HG03175 (cell line): ENCODE results near the gene SF1.
A peak's percentile ranks its signal among the peaks of the same experiment; 100 is the strongest.

Experiments
- ATAC-seq: cut with Tn5 transposase; IDR thresholded peaks from one replicate; pipeline ENCODE4 v1.9.1; 2021; ENCODE audit warnings: mild to moderate bottlenecking, moderate library complexity; ENCODE audit not compliant: unreplicated experiment

The SF1 gene

GRCh38 chr11:64786308-64786707 lies 8.0 kb upstream of the SF1 start:
- ATAC-seq: no peak

GRCh38 chr11:64784813-64785581 lies 6.7 kb upstream of the SF1 start:
- ATAC-seq: no peak

DNA sequence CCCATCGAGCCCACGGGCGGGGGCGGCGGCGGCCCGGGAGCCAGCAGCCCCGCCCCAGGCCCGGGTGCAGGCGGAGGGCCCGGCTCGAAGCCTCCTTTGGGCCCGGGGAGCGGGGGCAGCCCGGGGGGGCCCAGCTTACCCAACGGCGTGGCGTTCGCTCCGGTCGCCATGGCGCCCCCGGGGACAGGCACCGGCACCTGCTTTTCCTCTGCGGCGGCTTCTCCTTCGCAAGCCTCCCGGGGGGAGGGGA lies 194 bp downstream of the SF1 start:
- peak; percentile 11 for ATAC-seq

GRCh38 chr11:64777449-64778222 lies 706 bp downstream of the SF1 start:
- no peak for ATAC-seq

DNA sequence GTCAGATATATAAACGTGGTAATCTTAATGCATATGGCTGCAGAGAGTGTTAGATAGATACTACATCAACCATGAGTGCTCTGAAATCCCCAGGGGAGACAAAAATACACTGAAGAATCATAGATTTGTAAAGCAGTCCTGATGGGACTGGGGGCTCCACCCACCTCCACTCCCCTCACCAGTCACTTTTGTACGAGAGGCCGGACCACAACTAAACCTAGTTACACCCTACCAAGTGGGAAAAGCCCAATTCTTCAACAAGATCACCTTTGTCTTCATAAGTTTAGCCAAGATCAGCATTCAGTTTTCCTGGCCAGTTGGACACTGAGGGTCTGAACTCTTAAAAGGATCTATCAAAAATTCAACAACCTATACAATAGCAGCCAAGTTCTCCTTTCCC lies 1.5 kb downstream of the SF1 start:
- ATAC-seq: no peak

GRCh38 chr11:64776425-64776824 lies 1.9 kb downstream of the SF1 start:
- ATAC-seq: no peak

- no peak for ATAC-seq
Observed at GRCh38 chr11:64774144-64774543, 4.2 kb downstream of the SF1 start.

DNA sequence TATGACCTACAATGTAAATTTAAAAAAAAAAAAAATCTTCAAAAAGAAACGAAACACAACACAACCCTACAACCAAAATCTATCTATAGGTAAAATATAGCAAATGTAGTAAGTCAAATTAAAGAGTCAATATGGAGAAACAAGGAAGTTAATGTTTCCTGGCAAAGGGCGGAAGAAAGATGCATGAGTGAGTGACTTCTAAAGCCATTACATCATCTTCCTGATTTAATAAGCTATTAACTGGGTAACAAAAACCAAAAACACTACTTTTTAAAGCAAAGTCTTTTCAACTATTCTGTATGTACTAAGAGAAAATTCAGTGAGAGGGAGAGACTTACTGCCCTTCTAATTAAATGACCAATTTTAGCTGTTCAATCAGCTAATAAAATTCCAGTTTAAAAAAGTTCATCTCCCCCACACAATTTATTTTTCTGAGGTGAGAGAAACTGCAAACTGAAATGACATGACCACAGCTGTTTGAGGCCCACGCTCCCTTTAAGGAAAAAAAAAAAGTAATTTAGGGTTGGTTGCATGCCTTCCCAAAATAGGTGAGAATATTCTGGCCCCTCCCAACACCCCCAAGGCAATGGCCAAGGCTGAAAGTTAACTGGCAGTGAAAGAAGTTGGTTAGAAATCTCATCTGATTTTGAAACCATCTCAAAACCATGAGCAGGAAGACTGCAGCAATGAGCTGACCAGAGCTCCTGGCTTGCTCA lies 5.9 kb downstream of the SF1 start:
- no peak for ATAC-seq

GRCh38 chr11:64771861-64772260 lies 6.5 kb downstream of the SF1 start:
- peak; percentile 48 for ATAC-seq

DNA sequence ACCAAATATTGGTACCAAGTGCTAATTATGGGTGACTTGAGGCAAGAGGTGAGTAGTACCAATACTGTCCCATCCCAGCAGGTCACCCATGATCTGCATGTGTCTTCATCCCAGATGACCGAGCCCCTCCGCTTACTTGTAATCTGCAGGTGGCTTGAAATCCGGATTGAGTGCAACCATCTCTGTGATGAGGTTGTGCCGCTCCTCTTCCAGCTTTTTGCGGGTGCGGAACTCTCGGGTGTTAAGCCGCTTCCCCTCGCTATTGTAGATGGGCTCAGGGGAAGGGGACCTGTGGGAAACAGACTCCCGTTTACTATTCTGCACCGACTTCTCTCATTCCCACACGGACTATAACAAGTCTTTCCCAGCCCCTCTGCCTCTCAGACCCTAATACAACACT lies 8.2 kb downstream of the SF1 start:
- ATAC-seq: no peak

DNA sequence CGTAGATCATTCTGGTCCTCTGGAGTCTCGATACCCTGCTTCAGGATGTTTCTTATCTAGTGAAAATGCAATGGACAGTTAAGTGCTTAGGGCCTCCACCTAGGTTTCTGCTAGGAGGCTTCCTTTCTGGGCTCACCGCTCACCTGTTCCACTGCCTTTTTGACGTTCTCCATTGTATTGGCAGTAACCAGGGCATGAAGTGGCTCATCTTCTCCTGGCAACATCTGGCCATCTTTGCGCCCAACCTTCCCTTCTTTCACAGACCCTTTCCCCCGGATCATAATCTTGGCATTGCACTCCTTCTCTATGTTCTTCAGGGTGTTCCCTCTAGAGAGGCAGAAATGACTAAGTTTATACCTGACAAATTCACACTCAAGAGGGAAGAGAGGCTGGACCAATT lies 9.1 kb downstream of the SF1 start:
- ATAC-seq: no peak

DNA sequence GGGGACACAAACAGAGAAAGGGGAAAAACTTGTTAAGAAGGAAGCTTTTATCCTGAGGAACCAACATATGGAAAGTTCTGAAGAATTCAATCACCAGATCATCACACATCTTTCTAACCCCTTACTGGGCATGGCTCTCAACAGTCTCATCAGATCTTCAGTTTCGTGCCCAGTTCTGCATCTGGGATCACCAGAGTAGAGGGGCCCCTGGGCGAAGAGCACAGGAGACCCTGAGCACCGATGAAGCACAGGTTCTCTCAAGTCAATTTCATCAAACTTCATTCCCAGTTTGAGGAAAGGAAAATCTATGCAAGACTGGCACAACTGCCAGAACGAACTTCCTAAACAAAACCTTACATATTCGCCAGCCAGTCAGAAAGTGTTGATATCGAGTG lies 10.0 kb downstream of the SF1 start:
- no peak for ATAC-seq

- ATAC-seq: no peak
Observed at GRCh38 chr11:64767344-64768299, 10.7 kb downstream of the SF1 start.

DNA sequence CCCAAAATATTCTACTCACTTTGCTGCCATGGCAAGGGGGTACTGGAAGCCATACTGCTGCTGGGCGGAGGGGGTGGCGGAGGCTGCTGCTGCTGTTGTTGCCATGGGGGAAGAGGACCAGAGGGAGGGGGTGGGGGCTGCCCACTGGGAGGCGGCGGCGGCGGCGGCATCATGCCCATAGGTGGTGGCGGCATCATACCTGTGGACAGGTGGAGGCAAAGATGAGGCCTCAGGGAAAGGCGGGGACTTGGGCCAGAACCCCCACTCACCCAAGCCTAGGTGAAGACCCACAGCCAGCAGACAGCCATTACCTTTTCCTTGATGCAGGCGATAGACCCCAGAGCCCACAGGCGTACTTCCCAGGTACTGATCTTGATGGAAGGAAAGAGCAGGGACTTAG lies 11.5 kb downstream of the SF1 start:
- no peak for ATAC-seq

DNA sequence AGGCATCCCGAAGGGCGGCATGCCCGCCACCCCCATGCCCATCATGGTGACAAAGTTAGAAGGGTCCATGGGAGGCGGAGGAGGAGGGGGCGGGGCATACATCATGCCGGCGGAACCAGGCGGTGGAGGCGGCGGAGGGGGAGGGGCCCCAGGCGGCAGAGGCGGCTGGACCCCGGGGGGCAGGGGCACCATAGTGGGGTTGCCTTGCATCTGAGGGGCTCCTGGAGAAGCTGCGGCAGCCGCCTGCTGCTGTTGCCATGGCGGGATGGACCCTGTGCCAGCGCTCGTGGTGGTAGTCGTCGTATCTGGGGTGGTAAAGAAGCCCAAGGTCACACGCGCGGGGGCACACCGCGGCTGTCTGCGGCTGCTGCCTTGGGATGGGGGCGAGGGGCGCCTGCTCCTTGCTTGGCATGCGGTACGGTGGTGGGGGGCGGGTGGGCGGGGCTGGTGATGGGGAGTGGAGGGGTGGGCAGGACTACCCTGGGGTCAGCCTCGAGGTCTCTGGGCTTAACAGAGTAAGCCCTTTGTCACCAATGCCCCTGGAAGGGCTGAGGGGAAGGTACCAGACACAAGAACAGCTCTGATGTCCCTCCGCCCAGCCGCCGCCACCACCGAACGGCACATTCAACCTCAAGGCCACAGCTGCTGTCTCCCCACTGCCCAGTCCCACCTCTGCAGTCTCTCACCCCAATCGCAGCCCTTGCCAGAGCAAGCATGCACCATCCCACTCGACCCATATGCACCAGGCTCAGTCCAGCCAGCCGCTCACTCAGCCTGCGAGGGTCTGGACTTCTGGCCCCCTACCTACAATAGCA lies 12.3 kb downstream of the SF1 start:
- ATAC-seq: no peak

DNA sequence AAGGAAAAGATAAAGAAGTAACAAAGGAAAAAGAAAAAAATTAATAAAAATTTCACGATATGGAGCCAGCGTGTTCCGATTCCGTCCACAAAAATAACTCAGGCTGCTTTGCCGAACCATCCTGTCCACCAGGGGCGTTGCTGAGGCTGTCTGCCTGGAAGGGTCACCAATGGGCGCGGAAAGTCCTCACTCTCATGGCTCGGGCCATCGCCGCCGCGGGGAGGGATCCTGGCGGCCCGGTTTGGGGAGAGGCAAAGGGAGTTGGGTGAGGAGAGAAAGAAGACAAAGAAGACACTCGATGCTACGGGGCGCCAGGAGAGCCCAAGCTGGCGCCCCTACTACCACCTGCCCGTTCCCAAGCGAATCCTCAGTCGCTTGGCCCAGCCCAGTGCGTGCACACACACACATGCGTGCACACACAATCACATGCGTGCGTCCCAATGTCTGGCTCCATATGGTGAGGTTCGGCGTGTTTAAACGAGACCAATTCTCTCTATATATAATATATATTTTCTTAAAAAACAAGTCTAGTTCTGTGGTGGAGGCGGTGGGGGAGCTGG lies 13.0 kb downstream of the SF1 start:
- no peak for ATAC-seq

DNA sequence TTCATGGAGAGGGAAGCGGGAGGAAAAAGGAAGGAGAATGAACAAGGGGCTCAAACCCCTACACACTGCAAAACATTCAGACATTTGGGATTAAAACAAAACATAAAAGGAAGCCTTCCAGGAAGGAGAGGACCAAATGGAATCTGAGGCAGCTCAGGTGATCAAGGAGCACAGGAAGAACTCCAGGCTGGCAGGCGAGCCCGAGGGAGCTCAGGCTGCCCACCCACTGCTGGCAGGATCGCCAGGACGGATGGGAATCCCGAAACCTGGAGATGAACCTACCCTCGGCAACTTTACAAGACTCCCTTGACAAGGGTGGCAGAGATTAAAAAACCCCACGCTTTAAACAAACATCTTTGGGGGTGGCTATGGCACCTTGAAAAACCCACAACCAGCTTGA lies 13.6 kb downstream of the SF1 start:
- ATAC-seq: no peak

- no peak for ATAC-seq
Observed at GRCh38 chr11:64764040-64764611, 14.2 kb downstream of the SF1 start.

GRCh38 chr11:64763526-64764039 lies 14.8 kb downstream of the SF1 start:
- ATAC-seq: no peak
